Lung (tissue), 12 donors: ENCODE data around the gene MN1. TPM values are rescaled to one million over a fixed set of nuclear protein-coding genes. Genes with fewer than 3 reads are reported as not detected.

Experiments used
- ATAC-seq: fragments of 200-7000 bp; cut with Tn5 transposase; one replicate; pipeline ENCODE4 v1.9.1; 2020; ENCODE audit warnings: moderate number of reproducible peaks; ENCODE audit not compliant: insufficient read depth, low FRiP score
- DNase-seq, 3 donors: peaks; one replicate each; pipeline ENCODE4 v3.0.0-alpha.2; 2013 to 2017
- H3K27ac ChIP-seq, 2 donors: one replicate each; pipeline ENCODE4 v1.5.1; 2013; ENCODE audit warnings: mild to moderate bottlenecking in 2 of 2, moderate library complexity in 2 of 2, control low read depth in 1 of 2, inconsistent platforms in 1 of 2, low read depth in 1 of 2, low read length in 1 of 2
- H3K27me3 ChIP-seq, 3 donors: one replicate each; pipeline ENCODE4 v1.5.1; 2013; ENCODE audit warnings: low read length in 2 of 3; ENCODE audit not compliant: control insufficient read depth in 3 of 3, insufficient read depth in 3 of 3
- H3K36me3 ChIP-seq, 4 donors: one replicate each; pipeline ENCODE4 v1.5.1; 2013; ENCODE audit warnings: low read length in 4 of 4, mild to moderate bottlenecking in 1 of 4, moderate library complexity in 1 of 4; ENCODE audit not compliant: control insufficient read depth in 4 of 4, insufficient read depth in 4 of 4
- H3K4me1 ChIP-seq, 5 donors: one replicate each; pipeline ENCODE4 v1.5.1; 2013; ENCODE audit warnings: low read length in 5 of 5, mild to moderate bottlenecking in 2 of 5, moderate library complexity in 1 of 5; ENCODE audit not compliant: control insufficient read depth in 5 of 5, insufficient read depth in 5 of 5
- H3K4me3 ChIP-seq: one replicate; pipeline ENCODE4 v1.5.1; 2013; ENCODE audit warnings: mild to moderate bottlenecking, control low read depth, moderate library complexity
- H3K9ac ChIP-seq, 2 donors: one replicate each; pipeline ENCODE4 v1.5.1; 2013; ENCODE audit warnings: low read length in 2 of 2, control low read depth in 1 of 2; ENCODE audit not compliant: insufficient read depth in 1 of 2
- H3K9me3 ChIP-seq, 4 donors: one replicate each; pipeline ENCODE4 v1.5.1; 2013; ENCODE audit warnings: low read length in 3 of 4, mild to moderate bottlenecking in 1 of 4, moderate library complexity in 1 of 4; ENCODE audit not compliant: control insufficient read depth in 4 of 4, insufficient read depth in 3 of 4
- WGBS, 2 donors: extraction: QIAGEN DNeasy Blood & Tissue Kit; methylation state at CpG; one replicate each; pipeline ENCODE4 v1.1.7; 2013; 5-methylcytosine and 5-hydroxymethylcytosine counted together
- polyA plus RNA-seq, 2 donors: library from polyadenylated mRNA; stranded (reverse); fragments of 200-250 nt; gene quantifications; one replicate each; pipeline ENCODE4 v1.2.1, GENCODE V29; 2013
- total RNA-seq, 2 donors: library from RNA; depleted of rRNA in 1 of 2; stranded (reverse); fragments of >200 nt in 1 of 2; gene quantifications; one replicate each; pipeline ENCODE4 v1.2.1, GENCODE V29; 2014 to 2021
- TF ChIP-seq, protein P1 (sequence below): IDR thresholded peaks from 2 replicates; pipeline ENCODE4 v1.5.1; 2012; ENCODE audit warnings: mild to moderate bottlenecking; ENCODE audit errors: control extremely low read depth, extremely low read depth
- donor health status: control.
- donor health status: control.
- donor health status: Bipolar disorder and iron deficiency.
- donor health status: healthy.
- donor health status: DM: yes; HTN: yes; CAD: no.

MN1 gene
- total and polyA plus RNA-seq, 4 donors = 2.4 to 6.5 (median 3.6) TPM

DNA sequence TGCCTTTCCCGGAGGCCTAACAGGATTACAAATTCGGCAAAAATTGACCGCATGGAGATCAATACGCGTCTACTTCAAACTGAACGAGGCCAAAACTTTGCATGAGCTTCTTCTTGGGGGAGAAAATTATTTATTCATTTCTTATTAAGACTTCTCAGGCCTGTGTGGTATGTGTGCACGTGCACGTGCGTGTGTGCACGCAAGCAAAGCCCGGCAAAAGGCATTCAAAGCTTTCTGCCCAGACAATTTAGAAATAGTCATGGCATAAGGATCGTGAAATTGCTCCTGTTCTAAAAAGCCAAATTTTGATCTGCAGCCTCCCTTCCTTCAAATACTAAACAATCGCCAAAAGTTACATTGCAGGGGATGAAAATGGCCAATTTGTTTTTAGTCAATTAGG is 14.6 kb downstream of the MN1 start:
- 95 to 97% methylated on average over 13 of the region's 13 CpGs for WGBS, 2 donors
- Histone ChIP-seq H3K9ac (no peak overlapping the region), H3K27me3 (peaks cover 0 to 11% (median 7%) of the 10 kb centered on the region in 3 donors), H3K9me3 (no peaks in the 10 kb centered on the region), H3K4me1 (peaks cover 0 to 26% (median 0%) of the 10 kb centered on the region in 5 donors), H3K36me3 (no peaks in the 10 kb centered on the region), H3K27ac (no peak overlapping the region), H3K4me3 (no peak overlapping the region)
- ATAC-seq = no peak
- TF ChIP-seq, protein P1, sequence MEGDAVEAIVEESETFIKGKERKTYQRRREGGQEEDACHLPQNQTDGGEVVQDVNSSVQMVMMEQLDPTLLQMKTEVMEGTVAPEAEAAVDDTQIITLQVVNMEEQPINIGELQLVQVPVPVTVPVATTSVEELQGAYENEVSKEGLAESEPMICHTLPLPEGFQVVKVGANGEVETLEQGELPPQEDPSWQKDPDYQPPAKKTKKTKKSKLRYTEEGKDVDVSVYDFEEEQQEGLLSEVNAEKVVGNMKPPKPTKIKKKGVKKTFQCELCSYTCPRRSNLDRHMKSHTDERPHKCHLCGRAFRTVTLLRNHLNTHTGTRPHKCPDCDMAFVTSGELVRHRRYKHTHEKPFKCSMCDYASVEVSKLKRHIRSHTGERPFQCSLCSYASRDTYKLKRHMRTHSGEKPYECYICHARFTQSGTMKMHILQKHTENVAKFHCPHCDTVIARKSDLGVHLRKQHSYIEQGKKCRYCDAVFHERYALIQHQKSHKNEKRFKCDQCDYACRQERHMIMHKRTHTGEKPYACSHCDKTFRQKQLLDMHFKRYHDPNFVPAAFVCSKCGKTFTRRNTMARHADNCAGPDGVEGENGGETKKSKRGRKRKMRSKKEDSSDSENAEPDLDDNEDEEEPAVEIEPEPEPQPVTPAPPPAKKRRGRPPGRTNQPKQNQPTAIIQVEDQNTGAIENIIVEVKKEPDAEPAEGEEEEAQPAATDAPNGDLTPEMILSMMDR = no peak
- no peak for DNase-seq

DNA sequence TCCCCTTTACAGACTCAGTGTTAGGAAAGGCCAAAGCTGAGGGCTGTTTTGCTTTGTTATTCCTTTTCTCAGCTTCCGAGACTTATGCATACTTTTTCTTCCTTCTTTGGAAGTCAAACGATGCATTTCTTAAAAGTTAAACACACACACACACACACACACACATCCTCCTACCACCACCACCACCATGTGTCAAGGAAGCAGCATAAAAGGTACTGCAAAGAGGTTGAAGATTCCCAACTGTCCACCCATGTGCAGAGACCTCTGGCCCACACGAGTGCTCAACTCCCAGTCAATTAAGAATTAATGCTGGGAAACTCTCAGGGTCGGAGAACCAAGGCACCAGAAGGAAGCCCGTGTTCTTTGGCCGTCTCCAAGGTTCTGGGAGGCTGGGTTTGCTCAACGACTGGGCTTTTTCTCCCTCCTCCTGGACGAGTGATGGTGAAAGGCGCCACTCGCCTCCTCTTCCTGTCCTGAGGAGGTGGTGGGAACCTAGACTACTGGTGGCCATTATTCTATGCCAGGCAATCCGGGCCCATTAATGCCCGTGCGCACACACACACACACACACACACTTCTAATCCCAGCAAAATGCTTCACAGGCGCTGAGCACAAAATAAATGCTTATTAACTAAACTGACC is 15.1 kb downstream of the MN1 start:
- H3K4me1 ChIP-seq = peaks cover 0 to 25% (median 0%) of the 10 kb centered on the region in 5 donors
- no peak overlapping the region for H3K4me3 ChIP-seq
- ATAC-seq (no peak), DNase-seq (no peak)
- H3K27ac ChIP-seq = no peak overlapping the region
- TF ChIP-seq, protein P1 = no peak
- H3K9me3 ChIP-seq = no peaks in the 10 kb centered on the region
- H3K27me3 ChIP-seq = peaks cover 0 to 11% (median 4%) of the 10 kb centered on the region in 3 donors
- no peaks in the 10 kb centered on the region for H3K36me3 ChIP-seq
- H3K9ac ChIP-seq = no peak overlapping the region
- 72 to 74% methylated on average over 14 of the region's 14 CpGs for WGBS, 2 donors

DNA sequence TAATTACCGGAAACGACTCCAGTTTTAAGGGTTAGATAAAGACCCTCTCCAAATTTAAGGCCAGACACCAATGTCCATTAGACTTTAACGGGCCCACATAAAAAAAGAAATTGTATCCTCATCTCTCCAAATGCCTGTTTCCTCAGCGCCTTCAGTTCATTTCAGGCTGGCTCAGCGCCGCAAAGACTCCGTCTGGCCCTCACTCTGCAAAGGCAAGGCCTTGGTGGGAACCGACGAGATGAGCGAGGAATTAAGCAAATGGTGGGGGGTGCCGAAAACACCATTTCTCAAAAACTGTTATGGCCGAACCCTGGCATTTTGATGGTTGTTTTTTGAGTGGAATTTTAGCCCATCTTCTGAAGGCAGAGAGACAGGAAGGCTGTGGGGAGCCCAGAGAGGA is 15.7 kb downstream of the MN1 start:
- H3K9ac ChIP-seq = no peak overlapping the region
- no peaks in the 10 kb centered on the region for H3K36me3 ChIP-seq
- peaks cover 0 to 20% (median 0%) of the 10 kb centered on the region in 5 donors for H3K4me1 ChIP-seq
- no peaks in the 10 kb centered on the region for H3K9me3 ChIP-seq
- H3K27me3 ChIP-seq = peaks cover 0 to 5% (median 3%) of the 10 kb centered on the region in 3 donors
- WGBS, 2 donors = 36 to 62% methylated on average over 12 of the region's 12 CpGs
- DNase-seq = no peak
- H3K27ac ChIP-seq = no peak overlapping the region
- TF ChIP-seq, protein P1 = no peak
- no peak overlapping the region for H3K4me3 ChIP-seq
- no peak for ATAC-seq

DNA sequence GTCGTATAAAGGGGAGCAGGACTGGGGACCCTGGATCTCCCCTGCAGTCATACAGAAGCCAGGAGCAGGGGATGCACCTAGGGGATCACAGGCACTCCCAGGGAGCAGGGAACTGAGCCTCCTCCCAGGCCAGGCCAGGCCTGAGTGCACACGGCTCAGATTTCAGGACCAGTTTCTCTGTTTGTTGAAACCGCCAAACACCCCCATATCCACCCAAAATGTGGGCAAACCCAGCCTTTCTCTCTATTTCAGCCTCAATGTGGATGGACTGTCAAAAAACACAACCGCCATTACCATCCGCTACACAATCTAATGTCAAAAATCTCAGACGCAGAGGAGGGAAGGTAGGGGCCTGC is 17.5 kb downstream of the MN1 start:
- peaks cover 0 to 18% (median 4%) of the 10 kb centered on the region in 5 donors for H3K4me1 ChIP-seq

More for the DNA sequence above, 17.5 kb downstream of the MN1 start:
- Histone ChIP-seq H3K9ac (no peak overlapping the region), H3K9me3 (peaks cover 0 to 3% (median 0%) of the 10 kb centered on the region in 4 donors), H3K27ac (no peak overlapping the region), H3K27me3 (peaks cover 0 to 3% (median under 1%) of the 10 kb centered on the region in 3 donors), H3K4me3 (no peak overlapping the region), H3K36me3 (no peaks in the 10 kb centered on the region)
- WGBS, 2 donors = 90 to 92% methylated on average over 6 of the region's 6 CpGs
- TF ChIP-seq, protein P1 = no peak
- ATAC-seq = no peak
- no peak for DNase-seq
